ENCODE results near the gene SLC38A1. TPM values are rescaled to one million over a fixed set of nuclear protein-coding genes. Genes with fewer than 3 reads are reported as not detected.

Gene SLC38A1
- total RNA-seq: 100 to 1,000 TPM in 3 of 7 donors, 10 to 100 TPM in 4; 82.3 to 142 (median 94.4) TPM
- polyA plus RNA-seq: 10 to 100 TPM; 26.9 to 33.8 (median 30.7) TPM
- long read RNA-seq, donor 1, partial matches to known transcripts: 0 of 1 reads
- long read RNA-seq, donor 1, other reads (novel, unspliced or antisense): 0 of 1 reads
- long read RNA-seq, donor 2, partial matches to known transcripts: 0 of 1 reads
- long read RNA-seq, donor 2, other reads (novel, unspliced or antisense): 0 of 1 reads

- TF ChIP-seq CTCF (IDR thresholded peaks at IDR 0.05 in 8 of 11, conservative IDR thresholded peaks at IDR 0.05 in 3 of 11) (no peak), POLR2A (IDR thresholded peaks at IDR 0.05) (peak; percentile 60 to 88 (median 77)), POLR2AphosphoS5 (IDR thresholded peaks at IDR 0.05) (peak; percentile 98)
- Histone ChIP-seq H3K36me3 (no peaks in the 10 kb centered on the region), H3K27ac (peak within 1 kb of the TSS; percentile 82 to 98 (median 94)), H3K4me3 (peak within 1 kb of the TSS; percentile 53 to 83 (median 74)), H3K4me1 (peaks cover 19 to 77% (median 56%) of the 10 kb centered on the region in 6 donors), H3K9me3 (no peaks in the 10 kb centered on the region), H3K27me3 (replicated peaks in 1 of 7) (peaks cover 0 to 36% (median 4%) of the 10 kb centered on the region in 7 donors)
- intact Hi-C loops (cut with DNase I; ENCODE audit: low total_unique reads): no loop called here
- WGBS, 5 donors: 1% methylated on average over 22 to 73 of the region's 73 CpGs
- peak; percentile 98 for DNase-seq
Observed at GRCh38 chr12:46268583-46269428, at the start of gene SLC38A1. SLC38A1 (minus strand) TSS chr12:46269043; CDS start chr12:46239800, 29,243 bp downstream.

GRCh38 chr12:46318037-46318436 lies 49.2 kb upstream of the SLC38A1 start:
- WGBS, 5 donors: 72 to 90% (median 78%) methylated on average over 5 of the region's 5 CpGs
- Histone ChIP-seq H3K4me3 (no peak overlapping the region), H3K27me3 (replicated peaks in 1 of 7) (no peaks in the 10 kb centered on the region), H3K4me1 (no peaks in the 10 kb centered on the region), H3K36me3 (no peaks in the 10 kb centered on the region), H3K27ac (no peak overlapping the region), H3K9me3 (peaks cover 0 to 21% (median 7%) of the 10 kb centered on the region in 8 donors)
- TF ChIP-seq CTCF (IDR thresholded peaks at IDR 0.05 in 8 of 11, conservative IDR thresholded peaks at IDR 0.05 in 3 of 11) (no peak), POLR2AphosphoS5 (IDR thresholded peaks at IDR 0.05) (no peak)
- intact Hi-C loops (cut with DNase I; ENCODE audit: low total_unique reads): no loop called here
- DNase-seq: no peak

GRCh38 chr12:46304070-46304469 lies 35.2 kb upstream of the SLC38A1 start:
- WGBS, 5 donors: 84 to 91% (median 88%) methylated on average over 3 of the region's 3 CpGs
- no peak overlapping the region for H3K27ac ChIP-seq
- intact Hi-C loops (cut with DNase I; ENCODE audit: low total_unique reads): loop anchor here (10.0 kb wide), 2 partner anchors 149 to 179 kb away; no protein-coding TSS in a partner anchor

More at GRCh38 chr12:46304070-46304469, 35.2 kb upstream of the SLC38A1 start:
- Histone ChIP-seq H3K4me1 (peaks cover 7 to 30% (median 15%) of the 10 kb centered on the region in 6 donors), H3K36me3 (no peaks in the 10 kb centered on the region), H3K27me3 (replicated peaks in 1 of 7) (no peaks in the 10 kb centered on the region), H3K4me3 (no peak overlapping the region), H3K9me3 (peaks cover 0 to 28% (median 20%) of the 10 kb centered on the region in 8 donors)
- no peak for TF ChIP-seq POLR2AphosphoS5 (IDR thresholded peaks at IDR 0.05)
- no peak for TF ChIP-seq POLR2A (IDR thresholded peaks at IDR 0.05)
- TF ChIP-seq CTCF (IDR thresholded peaks at IDR 0.05 in 8 of 11, conservative IDR thresholded peaks at IDR 0.05 in 3 of 11): no peak
- DNase-seq: no peak
